ENCODE measurements around the gene YAP1. TPM values are rescaled to one million over a fixed set of nuclear protein-coding genes. Genes with fewer than 3 reads are reported as not detected.

Gene YAP1
- total and polyA plus RNA-seq, 2 experiments from 2014 or later, result 11.9 to 136 TPM

GRCh38 chr11:102117472-102118113, 7.3 kb downstream of the YAP1 start:
- in situ Hi-C loops (cut with MboI), result no loop called here
- no peaks in the 10 kb centered on the region for H3K27me3 ChIP-seq (replicated peaks; ENCODE audit: insufficient read depth)
- peak overlapping the region; percentile 81 for H3K4me2 ChIP-seq (ENCODE audit: unreplicated experiment)
- peaks cover 76% of the 10 kb centered on the region for H3K4me1 ChIP-seq (ENCODE audit: insufficient read depth)
- H3K9me2 ChIP-seq (ENCODE audit: insufficient read depth), result no peaks in the 10 kb centered on the region
- no peak overlapping the region for H2AFZ ChIP-seq
- 6 to 13% methylated on average over 4 of the region's 4 CpGs for WGBS, 2 experiments (ENCODE audit: low coverage in 1 of 2, low lambda C conversion rate in 2 of 2, missing lambda C conversion rate in 2 of 2)
- DNase-seq, result peak; percentile 61
- 0 out of 2 replicates have a peak, but pooled peaks cover 14% of the 10 kb centered on the region for H4K20me1 ChIP-seq (ENCODE audit: insufficient read depth)
- TF ChIP-seq EZH2phosphoT487 (IDR thresholded peaks at IDR 0.05; ENCODE audit: insufficient read depth, low read depth) (no peak), EZH2 (IDR thresholded peaks at IDR 0.05; ENCODE audit: insufficient read depth, poor library complexity, severe bottlenecking) (no peak)
- peak overlapping the region; percentile 53 for H3K27ac ChIP-seq
- H3F3A ChIP-seq (ENCODE audit: insufficient read depth), result peaks cover 78% of the 10 kb centered on the region
- peaks cover 5% of the 10 kb centered on the region; the same call in 1 of the 2 replicates for H3K36me3 ChIP-seq (ENCODE audit: low read depth)
- H3K4me3 ChIP-seq, result peak overlapping the region; percentile 56
- peaks cover 100% of the 10 kb centered on the region for H3K79me2 ChIP-seq (ENCODE audit: insufficient read depth)
- peak overlapping the region; percentile 17 for H3K9ac ChIP-seq
- no peaks in the 10 kb centered on the region for H3K9me3 ChIP-seq (ENCODE audit: low read depth)

- peaks cover 100% of the 10 kb centered on the region for H3K79me2 ChIP-seq (ENCODE audit: insufficient read depth)
- no peaks in the 10 kb centered on the region for H3K9me3 ChIP-seq (ENCODE audit: low read depth)
- peaks cover 5% of the 10 kb centered on the region; the same call in 1 of the 2 replicates for H3K36me3 ChIP-seq (ENCODE audit: low read depth)
- no peak for TF ChIP-seq EZH2 (IDR thresholded peaks at IDR 0.05; ENCODE audit: insufficient read depth, poor library complexity, severe bottlenecking)
- TF ChIP-seq EZH2phosphoT487 (IDR thresholded peaks at IDR 0.05; ENCODE audit: insufficient read depth, low read depth), result no peak
- H3K4me3 ChIP-seq, result no peak overlapping the region
- H3K4me2 ChIP-seq (ENCODE audit: unreplicated experiment), result no peak overlapping the region
- H3K9me2 ChIP-seq (ENCODE audit: insufficient read depth), result no peaks in the 10 kb centered on the region
- in situ Hi-C loops (cut with MboI), result no loop called here
- no peak for DNase-seq
- H4K20me1 ChIP-seq (ENCODE audit: insufficient read depth), result 0 out of 2 replicates have a peak, but pooled peaks cover 14% of the 10 kb centered on the region
- no peaks in the 10 kb centered on the region for H3K27me3 ChIP-seq (replicated peaks; ENCODE audit: insufficient read depth)
- H3F3A ChIP-seq (ENCODE audit: insufficient read depth), result peaks cover 68% of the 10 kb centered on the region
- peaks cover 76% of the 10 kb centered on the region for H3K4me1 ChIP-seq (ENCODE audit: insufficient read depth)
- peak overlapping the region; percentile 62; the same call in 1 of the 2 replicates for H3K27ac ChIP-seq
- H3K9ac ChIP-seq, result no peak overlapping the region
- 66 to 70% methylated on average over 3 of the region's 3 CpGs for WGBS, 2 experiments (ENCODE audit: low coverage in 1 of 2, low lambda C conversion rate in 2 of 2, missing lambda C conversion rate in 2 of 2)
- H2AFZ ChIP-seq, result no peak overlapping the region
Measured at GRCh38 chr11:102118937-102119336, 8.7 kb downstream of the YAP1 start.

GRCh38 chr11:102119997-102120396, 9.8 kb downstream of the YAP1 start:
- DNase-seq, result peak; percentile 69
- in situ Hi-C loops (cut with MboI), result no loop called here

GRCh38 chr11:102120437-102120973, 10.3 kb downstream of the YAP1 start:
- Histone ChIP-seq H3K4me2 (ENCODE audit: unreplicated experiment) (peak overlapping the region; percentile 74), H3K9me2 (ENCODE audit: insufficient read depth) (no peaks in the 10 kb centered on the region), H2AFZ (no peak overlapping the region), H3K27ac (peak overlapping the region; percentile 62), H3F3A (ENCODE audit: insufficient read depth) (peaks cover 62% of the 10 kb centered on the region), H3K9ac (peak overlapping the region; percentile 29), H3K4me1 (ENCODE audit: insufficient read depth) (peaks cover 61% of the 10 kb centered on the region), H3K9me3 (ENCODE audit: low read depth) (no peaks in the 10 kb centered on the region), H3K36me3 (ENCODE audit: low read depth) (no peaks in the 10 kb centered on the region), H3K27me3 (replicated peaks; ENCODE audit: insufficient read depth) (no peaks in the 10 kb centered on the region), H3K4me3 (peak overlapping the region; percentile 20), H3K79me2 (ENCODE audit: insufficient read depth) (peaks cover 100% of the 10 kb centered on the region), H4K20me1 (ENCODE audit: insufficient read depth) (0 out of 2 replicates have a peak, but pooled peaks cover 14% of the 10 kb centered on the region)
- WGBS, 2 experiments (ENCODE audit: low coverage in 1 of 2, low lambda C conversion rate in 2 of 2, missing lambda C conversion rate in 2 of 2), result 29 to 38% methylated on average over 3 of the region's 3 CpGs
- DNase-seq, result peak; percentile 39
- TF ChIP-seq EZH2phosphoT487 (IDR thresholded peaks at IDR 0.05; ENCODE audit: insufficient read depth, low read depth), result no peak
- no peak for TF ChIP-seq EZH2 (IDR thresholded peaks at IDR 0.05; ENCODE audit: insufficient read depth, poor library complexity, severe bottlenecking)
- in situ Hi-C loops (cut with MboI), result no loop called here

More at GRCh38 chr11:102119997-102120396, 9.8 kb downstream of the YAP1 start:
- Histone ChIP-seq H3K9me3 (ENCODE audit: low read depth) (no peaks in the 10 kb centered on the region), H3K9ac (peak overlapping the region; percentile 29), H3K4me2 (ENCODE audit: unreplicated experiment) (peak overlapping the region; percentile 74), H3K36me3 (ENCODE audit: low read depth) (no peaks in the 10 kb centered on the region), H3K27ac (peak overlapping the region; percentile 62), H3K4me3 (peak overlapping the region; percentile 20), H4K20me1 (ENCODE audit: insufficient read depth) (0 out of 2 replicates have a peak, but pooled peaks cover 14% of the 10 kb centered on the region), H3K9me2 (ENCODE audit: insufficient read depth) (no peaks in the 10 kb centered on the region), H3F3A (ENCODE audit: insufficient read depth) (peaks cover 65% of the 10 kb centered on the region), H3K4me1 (ENCODE audit: insufficient read depth) (peaks cover 66% of the 10 kb centered on the region), H2AFZ (no peak overlapping the region), H3K27me3 (replicated peaks; ENCODE audit: insufficient read depth) (no peaks in the 10 kb centered on the region), H3K79me2 (ENCODE audit: insufficient read depth) (peaks cover 100% of the 10 kb centered on the region)
- WGBS, 2 experiments (ENCODE audit: low coverage in 1 of 2, low lambda C conversion rate in 2 of 2, missing lambda C conversion rate in 2 of 2), result 33 to 38% methylated on average over 4 of the region's 4 CpGs
- TF ChIP-seq EZH2phosphoT487 (IDR thresholded peaks at IDR 0.05; ENCODE audit: insufficient read depth, low read depth) (no peak), EZH2 (IDR thresholded peaks at IDR 0.05; ENCODE audit: insufficient read depth, poor library complexity, severe bottlenecking) (no peak)
